ENCODE measurements around the gene TMSB4X. TPM values are rescaled to one million over a fixed set of nuclear protein-coding genes. Genes with fewer than 3 reads are reported as not detected.

The TMSB4X gene
- total RNA-seq, 1 donor = 7,483 TPM

GRCh38 chrX:12965131-12965940, 9.6 kb upstream of the TMSB4X start:
- no peak for TF ChIP-seq CTCF (IDR thresholded peaks at IDR 0.05; ENCODE audit: insufficient read depth, low read depth, low read length)
- no peak for DNase-seq (ENCODE audit: low read depth)
- H3K4me3 ChIP-seq (ENCODE audit: low read depth, low read length) = no peak overlapping the region

GRCh38 chrX:12966151-12966550, 8.8 kb upstream of the TMSB4X start:
- no peak for DNase-seq (ENCODE audit: low read depth)
- no peak overlapping the region for H3K4me3 ChIP-seq (ENCODE audit: low read depth, low read length)
- TF ChIP-seq CTCF (IDR thresholded peaks at IDR 0.05; ENCODE audit: insufficient read depth, low read depth, low read length) = no peak

GRCh38 chrX:12967711-12968465, 7.0 kb upstream of the TMSB4X start:
- no peak for DNase-seq (ENCODE audit: low read depth)
- H3K4me3 ChIP-seq (ENCODE audit: low read depth, low read length) = no peak overlapping the region
- no peak for TF ChIP-seq CTCF (IDR thresholded peaks at IDR 0.05; ENCODE audit: insufficient read depth, low read depth, low read length)

GRCh38 chrX:12970691-12971202, 4.2 kb upstream of the TMSB4X start:
- TF ChIP-seq CTCF (IDR thresholded peaks at IDR 0.05; ENCODE audit: insufficient read depth, low read depth, low read length) = peak; percentile 49
- peak; percentile 75 for DNase-seq (ENCODE audit: low read depth)
- no peak overlapping the region for H3K4me3 ChIP-seq (ENCODE audit: low read depth, low read length)

GRCh38 chrX:12971282-12972003, 3.5 kb upstream of the TMSB4X start:
- H3K4me3 ChIP-seq (ENCODE audit: low read depth, low read length) = no peak overlapping the region
- no peak for DNase-seq (ENCODE audit: low read depth)
- TF ChIP-seq CTCF (IDR thresholded peaks at IDR 0.05; ENCODE audit: insufficient read depth, low read depth, low read length) = no peak

- no peak overlapping the region for H3K4me3 ChIP-seq (ENCODE audit: low read depth, low read length)
- TF ChIP-seq CTCF (IDR thresholded peaks at IDR 0.05; ENCODE audit: insufficient read depth, low read depth, low read length) = no peak
- DNase-seq (ENCODE audit: low read depth) = no peak
Observed at GRCh38 chrX:12972243-12972642, 2.7 kb upstream of the TMSB4X start.

Measured in fibroblast of villous mesenchyme (primary cell).